ENCODE results near the gene USP32.
A peak's percentile ranks its signal among the peaks of the same experiment; 100 is the strongest.

Gene USP32

GRCh38 chr17:60148373-60148772 lies 243.6 kb downstream of the USP32 start:
- peak in 1 of 10 donors; percentile 31 for DNase-seq
- intact Hi-C loops (cut with DNase I), result loop anchor here (10.0 kb wide), 1 partner anchor 286 kb away; no protein-coding TSS in a partner anchor

- peak in 1 of 10 donors; percentile 45 for DNase-seq
- intact Hi-C loops (cut with DNase I), result loop anchor here (10.0 kb wide), 1 partner anchor 287 kb away; no protein-coding TSS in a partner anchor
Measured at GRCh38 chr17:60147553-60148223, 244.2 kb downstream of the USP32 start.

DNA sequence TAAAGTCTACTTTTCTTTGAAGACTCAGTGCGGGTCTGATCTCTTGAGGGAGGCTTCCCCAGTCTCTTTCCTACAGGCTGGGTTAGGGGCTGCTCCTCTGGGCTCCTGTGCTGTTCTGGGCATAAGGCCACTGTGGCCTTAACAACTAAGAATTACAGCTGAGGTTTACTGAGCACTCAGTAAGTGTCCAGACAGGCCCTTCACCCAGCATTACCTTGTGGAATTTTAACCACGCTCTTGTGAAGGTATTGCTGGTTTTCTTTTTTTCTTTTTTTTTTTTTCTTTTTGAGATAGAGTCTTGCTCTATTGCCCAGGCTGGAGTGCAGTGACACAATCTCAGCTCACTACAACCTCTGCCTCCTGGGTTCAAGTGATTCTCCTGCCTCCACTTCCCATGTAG lies 245.7 kb downstream of the USP32 start:
- intact Hi-C loops (cut with DNase I), result loop anchor here (10.0 kb wide), 1 partner anchor 289 kb away; no protein-coding TSS in a partner anchor
- DNase-seq, result no peak

GRCh38 chr17:60145006-60145935 lies 246.7 kb downstream of the USP32 start:
- intact Hi-C loops (cut with DNase I), result loop anchor here (10.0 kb wide), 1 partner anchor 290 kb away; no protein-coding TSS in a partner anchor
- peak in 2 of 10 donors; percentile 60 to 74 for DNase-seq

DNA sequence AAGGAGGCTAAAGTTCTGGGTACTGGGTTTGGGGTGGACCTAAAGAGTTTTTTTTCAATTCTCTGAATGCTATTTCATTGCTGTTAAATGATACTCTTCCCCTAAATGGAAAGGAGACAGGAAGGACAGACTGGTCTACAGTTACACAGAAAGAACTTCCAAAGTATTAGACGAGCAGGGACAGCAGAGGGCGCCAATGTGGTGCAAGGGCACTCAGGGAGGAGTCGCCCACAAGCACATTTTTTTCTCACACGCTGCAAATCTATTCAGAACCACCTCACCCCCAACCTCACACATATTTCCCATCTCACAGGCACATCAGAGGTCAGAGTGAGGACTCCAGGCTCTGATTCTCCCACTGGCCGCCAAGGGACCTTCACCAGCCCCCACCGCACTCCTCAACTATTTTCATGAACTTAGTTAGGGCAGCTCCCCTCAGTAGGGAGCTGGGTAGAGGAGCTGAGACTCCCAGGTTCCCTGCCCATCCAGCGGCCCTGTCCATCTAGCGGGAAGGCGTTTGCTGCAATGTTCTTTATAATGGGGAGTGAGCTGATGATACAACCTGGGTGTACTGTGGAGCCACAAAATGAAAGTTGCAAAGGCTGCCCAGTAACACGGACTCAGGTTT lies 248.9 kb downstream of the USP32 start:
- peak; percentile 59 to 96 (median 88) for DNase-seq
- intact Hi-C loops (cut with DNase I), result loop anchor here (2.0 to 10.0 kb wide), 2 partner anchors 32 to 292 kb away; no protein-coding TSS in a partner anchor

GRCh38 chr17:60141111-60142018 lies 250.6 kb downstream of the USP32 start:
- intact Hi-C loops (cut with DNase I), result loop anchor here (2.0 to 10.0 kb wide), 2 partner anchors 33 to 293 kb away; no protein-coding TSS in a partner anchor

DNA sequence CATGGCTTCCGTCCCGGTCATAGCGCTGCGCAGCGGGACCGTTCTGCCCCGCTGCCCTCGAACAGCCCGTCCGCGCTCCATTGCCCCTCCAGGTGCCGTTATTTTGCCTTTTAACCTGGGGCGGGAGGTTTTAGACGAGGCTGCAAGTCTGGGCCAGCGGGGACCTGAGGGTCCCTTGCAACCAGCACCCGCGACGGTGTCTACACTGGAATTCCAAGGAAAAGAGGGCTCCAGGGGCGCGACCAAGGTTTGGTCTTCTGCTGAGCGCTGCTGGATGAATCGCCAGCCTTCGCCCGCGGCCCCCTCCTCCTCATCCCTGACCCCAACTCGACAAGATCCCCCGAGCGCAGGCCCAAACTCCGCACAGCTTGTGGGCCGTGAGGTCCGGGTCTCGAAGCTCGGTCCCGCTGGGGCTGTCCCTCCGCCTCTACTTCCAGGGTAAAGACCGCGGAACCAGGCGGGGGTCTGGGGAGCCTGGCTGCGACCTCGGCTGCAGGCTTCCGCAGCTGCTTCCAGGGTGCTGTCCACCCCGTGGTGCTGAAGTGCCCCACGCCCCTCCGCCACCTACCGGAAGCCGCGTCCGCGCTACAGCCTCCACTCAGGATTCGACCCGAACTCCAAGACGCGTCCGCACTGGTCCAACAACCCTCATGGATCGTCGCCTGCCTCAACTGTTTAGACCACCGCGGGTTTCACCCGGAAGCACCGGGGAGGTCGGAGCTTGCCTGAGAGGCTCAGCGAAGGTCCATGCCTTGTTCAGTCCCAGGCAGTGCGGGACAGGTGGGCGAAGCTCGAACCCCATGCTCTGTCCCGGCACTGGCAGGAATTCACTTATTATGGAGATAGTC lies 252.3 kb downstream of the USP32 start:
- intact Hi-C loops (cut with DNase I), result loop anchor here (10.0 kb wide), 1 partner anchor 295 kb away; no protein-coding TSS in a partner anchor
- DNase-seq, result peak in 6 of 10 donors; percentile 44 to 94 (median 69)

More at GRCh38 chr17:60141111-60142018, 250.6 kb downstream of the USP32 start:
- peak in 3 of 10 donors; percentile 59 to 73 (median 62) for DNase-seq

DNA sequence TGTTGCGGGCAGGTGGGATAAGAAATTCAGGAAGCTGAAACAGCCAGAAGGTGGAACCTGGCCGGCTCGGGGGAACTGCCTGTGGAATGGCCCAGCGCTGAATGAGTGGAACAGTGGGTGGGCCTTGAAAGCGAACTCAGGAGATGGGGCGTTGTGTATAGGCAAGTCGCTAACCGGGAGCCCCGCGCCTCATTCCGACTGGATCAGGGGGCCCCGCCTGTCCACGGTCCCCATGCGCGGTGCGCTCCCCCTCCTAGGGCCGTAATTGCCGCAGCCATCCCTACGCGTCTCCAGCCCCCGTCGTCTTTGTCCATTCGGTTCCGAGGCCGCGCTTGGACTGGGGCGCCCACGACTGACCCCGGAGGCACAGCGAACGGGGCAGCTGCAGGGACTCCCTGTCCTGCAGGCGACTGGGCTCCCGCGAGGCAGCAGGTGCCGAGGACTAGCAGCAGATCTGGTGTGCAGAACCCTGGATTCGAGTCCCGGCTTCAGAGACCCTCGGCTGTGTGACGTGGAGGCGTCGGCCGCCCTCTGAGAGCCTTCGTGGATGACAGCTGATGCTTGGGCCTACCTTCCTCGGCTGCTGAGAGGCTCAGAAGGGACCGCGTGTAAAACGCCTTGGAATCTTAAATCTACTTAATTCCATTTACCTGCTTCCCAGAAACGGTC lies 253.0 kb downstream of the USP32 start:
- DNase-seq, result peak in 2 of 10 donors; percentile 62 to 79
- intact Hi-C loops (cut with DNase I), result no loop called here

- no peak for DNase-seq
- intact Hi-C loops (cut with DNase I), result no loop called here
Measured at GRCh38 chr17:60137731-60138130, 254.2 kb downstream of the USP32 start.

DNA sequence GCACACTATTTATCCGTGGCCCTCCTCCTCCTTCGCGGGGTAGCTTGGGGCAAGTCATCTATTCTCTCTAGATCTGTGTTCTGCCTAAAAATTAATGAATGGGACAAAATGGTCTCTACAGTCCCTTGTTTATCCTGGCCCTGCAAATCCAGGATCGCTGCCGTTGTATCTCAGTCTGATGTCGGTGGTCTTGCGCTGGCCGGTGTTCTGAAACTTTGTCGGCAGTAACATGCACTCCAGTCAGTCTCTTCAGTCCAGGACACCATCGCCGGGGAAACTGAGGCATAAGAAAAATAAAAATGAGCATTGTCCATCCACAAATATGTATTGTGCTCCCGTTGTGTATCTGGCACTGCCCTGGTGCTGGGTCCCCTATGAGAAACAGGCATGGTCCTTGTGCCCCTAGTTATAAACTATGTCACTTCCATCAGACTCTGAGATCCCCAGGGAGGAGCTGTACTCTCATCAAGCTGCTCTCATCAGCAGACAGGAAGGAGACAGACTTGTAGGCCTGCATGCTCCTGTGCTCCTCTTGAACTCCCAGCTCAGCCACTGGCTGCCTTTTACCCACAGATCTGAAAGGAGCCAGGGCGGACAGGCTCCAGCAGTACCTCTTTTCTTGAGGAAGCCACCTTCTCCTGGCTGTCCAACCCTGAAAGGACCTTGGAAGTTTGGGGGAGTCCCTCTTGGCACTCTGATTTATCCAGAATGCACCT lies 255.8 kb downstream of the USP32 start:
- peak in 2 of 10 donors; percentile 2 to 43 for DNase-seq
- intact Hi-C loops (cut with DNase I), result no loop called here

DNA sequence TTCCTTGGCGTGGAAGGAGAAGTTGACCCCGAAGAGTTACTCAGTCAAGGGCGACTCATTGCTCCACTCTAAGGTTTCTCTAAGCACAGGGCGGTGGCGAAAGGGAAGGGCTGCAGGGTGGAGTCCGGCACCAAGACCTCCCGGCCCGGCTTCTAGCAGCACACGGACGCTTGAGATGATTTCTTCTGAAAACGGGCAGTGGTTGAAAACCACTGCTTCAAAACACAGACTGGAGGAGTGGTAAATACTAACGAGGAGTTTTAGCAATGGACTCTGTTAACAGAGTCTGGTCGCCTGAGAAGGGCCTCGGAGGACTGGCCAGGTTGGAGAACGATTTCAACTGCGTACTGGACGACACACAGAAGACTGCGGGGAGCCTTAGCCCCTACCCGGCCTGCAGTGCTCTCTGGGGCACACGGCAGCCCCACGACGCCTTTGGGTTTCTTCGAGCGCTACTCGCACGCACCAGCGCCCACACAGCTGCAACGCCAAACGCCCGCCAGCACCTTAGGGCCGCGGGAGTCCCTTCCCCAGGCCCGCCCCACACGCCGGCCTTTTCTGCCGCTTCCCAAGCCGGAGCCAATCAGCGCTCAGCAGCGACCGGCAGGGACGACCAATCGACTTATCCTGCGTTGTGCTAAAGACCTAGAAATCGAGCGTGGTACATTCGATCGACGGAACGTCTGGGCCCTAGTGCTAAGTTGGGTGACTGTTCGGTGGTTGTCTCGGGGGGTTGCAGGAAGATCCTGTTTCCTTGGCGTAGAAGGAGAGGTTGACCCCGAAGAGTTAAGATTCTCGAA lies 256.6 kb downstream of the USP32 start:
- peak; percentile 88 to 99 (median 95) for DNase-seq
- intact Hi-C loops (cut with DNase I), result no loop called here

- intact Hi-C loops (cut with DNase I), result no loop called here
- DNase-seq, result peak in 4 of 10 donors; percentile 1 to 75 (median 34)
Measured at GRCh38 chr17:60134396-60135150, 257.4 kb downstream of the USP32 start.

DNA sequence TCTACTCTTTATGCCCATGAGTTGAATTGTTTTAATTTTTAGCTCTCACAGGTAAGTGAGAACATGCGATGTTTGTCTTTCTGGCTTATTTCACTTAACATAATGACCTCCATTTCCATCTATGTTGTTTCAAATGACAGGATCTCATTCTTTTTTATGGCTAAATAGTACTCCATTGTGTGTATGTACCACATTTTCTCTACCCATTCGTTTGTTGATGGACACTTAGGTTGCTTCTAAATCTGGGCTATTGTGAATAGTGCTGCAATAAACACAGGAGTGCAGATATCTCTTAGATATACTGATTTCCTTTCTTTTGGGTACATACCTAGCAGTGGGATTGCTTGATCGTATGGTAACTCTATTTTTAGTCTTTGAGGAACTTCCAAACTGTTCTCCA lies 261.5 kb downstream of the USP32 start:
- no peak for DNase-seq
- intact Hi-C loops (cut with DNase I), result no loop called here

DNA sequence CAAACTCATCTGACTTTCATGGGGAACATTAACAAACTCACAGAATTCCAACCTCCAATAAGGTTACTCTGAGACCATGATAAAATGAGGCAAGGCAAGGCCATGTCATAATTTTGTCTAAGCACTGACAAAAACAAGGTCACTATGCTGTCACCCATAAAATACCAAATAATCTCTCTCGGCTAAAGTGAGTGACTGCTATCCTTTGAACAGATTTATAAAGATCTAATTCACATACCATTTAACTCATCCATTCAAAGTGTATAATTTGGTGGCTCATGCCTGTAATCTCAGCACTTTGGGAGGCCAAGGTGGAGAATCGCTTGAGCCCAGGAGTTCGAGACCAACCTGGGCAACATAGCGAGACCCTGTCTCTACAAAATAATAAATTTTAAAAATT lies 262.8 kb downstream of the USP32 start:
- intact Hi-C loops (cut with DNase I), result no loop called here

More for the DNA sequence above, 262.8 kb downstream of the USP32 start:
- DNase-seq, result peak in 1 of 10 donors; percentile 37
